Psoas muscle (tissue), 8 donors: Measurements from ENCODE around the gene CLIC3. TPM values are rescaled to one million over a fixed set of nuclear protein-coding genes. Genes with fewer than 3 reads are reported as not detected.
"Not testable (repeated sequence)": the region's sequence is repeated elsewhere in the genome, so short reads cannot be mapped to it uniquely, and the experiment has no call there.

Source experiments
- ATAC-seq, 4 donors: fragments of 200-7000 bp; cut with Tn5 transposase; one replicate each; pipeline ENCODE4 v1.9.1; 2020; ENCODE audit warnings: moderate library complexity in 3 of 4, mild to moderate bottlenecking in 2 of 4
- DNase-seq, 2 donors: peaks; one replicate each; pipeline ENCODE4 v3.0.0-alpha.2; 2020
- H3K27ac ChIP-seq: fragments of 200-600 bp; one replicate; pipeline ENCODE4 v1.8.0; 2022
- H3K27me3 ChIP-seq, 3 donors: fragments of 200-600 bp in 1 of 3; one replicate each; pipeline versions ENCODE4 v1.6.1 to v1.8.0; 2013 to 2022; ENCODE audit warnings: low read length in 2 of 3, mild to moderate bottlenecking in 2 of 3, moderate library complexity in 1 of 3; ENCODE audit not compliant: insufficient read depth in 3 of 3
- H3K36me3 ChIP-seq, 2 donors: fragments of 200-600 bp in 1 of 2; one replicate each; pipeline versions ENCODE4 v1.6.1 to v1.8.0; 2013 to 2022; ENCODE audit warnings: low read depth in 1 of 2, mild to moderate bottlenecking in 1 of 2, moderate library complexity in 1 of 2; ENCODE audit not compliant: insufficient read depth in 1 of 2
- H3K4me1 ChIP-seq: fragments of 200-600 bp; one replicate; pipeline ENCODE4 v1.8.0; 2022
- H3K4me3 ChIP-seq: fragments of 200-600 bp; one replicate; pipeline ENCODE4 v1.8.0; 2022; ENCODE audit warnings: mild to moderate bottlenecking
- H3K9me3 ChIP-seq: fragments of 200-600 bp; one replicate; pipeline ENCODE4 v1.8.0; 2022
- CTCF ChIP-seq: fragments of 200-600 bp; IDR thresholded peaks from one replicate; pipeline ENCODE4 v1.8.0; 2022; ENCODE audit warnings: antibody characterized with exemption
- WGBS, 3 donors: extraction: QIAGEN DNeasy Blood & Tissue Kit; methylation state at CpG; one replicate each; pipeline versions ENCODE4 v1.1.6 to v1.1.7; 2013; 5-methylcytosine and 5-hydroxymethylcytosine counted together
- intact Hi-C, 2 donors: fragments of 100-400 bp; cut with DNase I; formaldehyde crosslinking; loops; one replicate each; pipeline versions ENCODE4 v1.11.0 to v1.14.2; 2022
- polyA plus RNA-seq, 3 donors: library from polyadenylated mRNA; stranded (reverse); fragments of 200-250 nt; gene quantifications; one replicate each; pipeline ENCODE4 v1.2.3, GENCODE V29; 2013
- total RNA-seq, 4 donors: library from RNA; stranded (reverse); fragmentation: NEBNext Ultra II Directional in 2 of 4; extraction: Animal tissue kit (Norgen Biotek cat#: 25700) in 2 of 4; gene quantifications; one replicate each; pipeline versions ENCODE4 v1.2.1 to v1.2.4, GENCODE V29; 2021 to 2023
- donor health status: healthy with polysubstance abuse.
- donor health status: DM: no; HTN: no; CAD: no; lungs with moderate emphysema.
- donor health status: Bipolar disorder and iron deficiency.
- donor health status: healthy.
- donor health status: DM: yes; HTN: yes; CAD: no.
- donor health status: DM: no; HTN: no; CAD: no.
- donor health status: DM: no; HTN: no; CAD: no.
- donor health status: DM: yes; HTN: yes; CAD: no.

Gene CLIC3
- total and polyA plus RNA-seq, 7 donors = 0.38 to 0.94 (median 0.67) TPM; not detected in 1

- Histone ChIP-seq H3K36me3 (peaks cover 0 to 12% of the 10 kb centered on the region in 2 donors), H3K4me3 (no peak overlapping the region)
Observed at GRCh38 chr9:137034709-137035506, 38.5 kb upstream of the CLIC3 start.

GRCh38 chr9:137034039-137034708, 37.8 kb upstream of the CLIC3 start:
- H3K27me3 ChIP-seq = peaks cover 0 to 6% (median 0%) of the 10 kb centered on the region in 3 donors
- no peak for TF ChIP-seq CTCF
- ATAC-seq (no peak), DNase-seq (no peak)
- peaks cover 0 to 5% of the 10 kb centered on the region in 2 donors for H3K36me3 ChIP-seq
- no peaks in the 10 kb centered on the region for H3K9me3 ChIP-seq
- peak overlapping the region; percentile 28 for H3K4me3 ChIP-seq
- H3K4me1 ChIP-seq = peaks cover 9% of the 10 kb centered on the region
- WGBS, 3 donors = 31 to 34% (median 32%) methylated on average over 14 to 15 of the region's 15 CpGs
- no peak overlapping the region for H3K27ac ChIP-seq
- intact Hi-C loops = loop anchor here (2.0 kb wide), 2 partner anchors 85 to 245 kb away; no protein-coding TSS in a partner anchor

More at GRCh38 chr9:137034709-137035506, 38.5 kb upstream of the CLIC3 start:
- peak; percentile 88 for TF ChIP-seq CTCF
- H3K27ac ChIP-seq = no peak overlapping the region
- peak; percentile 74 to 94 (median 92) for ATAC-seq
- WGBS, 3 donors = 7 to 13% (median 7%) methylated on average over 23 to 24 of the region's 24 CpGs
- intact Hi-C loops = loop anchor here (1.0 to 2.0 kb wide), 3 partner anchors 86 to 248 kb away; no protein-coding TSS in a partner anchor
- H3K4me1 ChIP-seq = peaks cover 6% of the 10 kb centered on the region
- DNase-seq = peak; percentile 78 to 92
- peaks cover 0 to 6% (median 0%) of the 10 kb centered on the region in 3 donors for H3K27me3 ChIP-seq
- no peaks in the 10 kb centered on the region for H3K9me3 ChIP-seq

- DNase-seq, H3K36me3 ChIP-seq, H3K9me3 ChIP-seq, H3K27ac ChIP-seq, ATAC-seq, intact Hi-C loops, H3K27me3 ChIP-seq: not testable (repeated sequence)
- Histone ChIP-seq H3K4me1 (peaks cover 16% of the 10 kb centered on the region), H3K4me3 (peak overlapping the region; percentile 28)
- WGBS, 3 donors = 92 to 98% (median 96%) methylated on average over 5 of the region's 5 CpGs
Observed at GRCh38 chr9:137033481-137033880, 37.1 kb upstream of the CLIC3 start.

- no peak overlapping the region for H3K27ac ChIP-seq
Observed at GRCh38 chr9:137032858-137033257, 36.5 kb upstream of the CLIC3 start.

More at GRCh38 chr9:137032858-137033257, 36.5 kb upstream of the CLIC3 start:
- Histone ChIP-seq H3K4me3 (peak overlapping the region; percentile 28), H3K9me3 (no peaks in the 10 kb centered on the region), H3K36me3 (no peaks in the 10 kb centered on the region), H3K27me3 (peaks cover 0 to 6% (median 0%) of the 10 kb centered on the region in 3 donors), H3K4me1 (peaks cover 16% of the 10 kb centered on the region)
- WGBS, 3 donors = 84 to 89% (median 85%) methylated on average over 9 to 10 of the region's 10 CpGs
- intact Hi-C loops = no loop called here
- no peak for TF ChIP-seq CTCF
- no peak for ATAC-seq
- DNase-seq = peak; percentile 65 to 73
